ENCODE measurements around the gene PPP3CA.

PPP3CA gene

DNA sequence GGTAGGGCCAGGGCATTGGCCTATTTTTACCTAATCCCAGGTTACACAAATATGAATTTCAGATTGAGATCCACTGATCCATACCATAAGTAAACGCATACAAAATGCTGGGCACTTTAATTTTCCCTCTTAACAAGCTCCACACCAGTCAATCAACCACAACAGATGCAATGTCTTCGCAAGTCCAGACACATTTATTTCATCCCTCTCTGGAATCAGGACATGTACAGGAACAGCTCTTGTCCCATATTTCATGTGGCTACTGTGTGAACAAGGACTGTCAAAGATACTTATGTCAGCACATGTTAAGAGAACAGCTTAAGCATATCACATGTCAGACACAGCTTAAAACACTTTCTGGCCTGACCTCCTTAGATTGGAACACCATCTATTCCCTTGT, 145.9 kb downstream of the PPP3CA start:
- ChIA-PET CTCF (interaction anchor here (0.9 to 1.2 kb wide), 2 partner anchors 12 to 32 kb away, joined by 4 to 5 read pairs; no protein-coding TSS in a partner anchor), POLR2A (no interaction called here)
- H3K4me3 ChIP-seq (ENCODE audit: low read depth, low read length) = no peak overlapping the region

DNA sequence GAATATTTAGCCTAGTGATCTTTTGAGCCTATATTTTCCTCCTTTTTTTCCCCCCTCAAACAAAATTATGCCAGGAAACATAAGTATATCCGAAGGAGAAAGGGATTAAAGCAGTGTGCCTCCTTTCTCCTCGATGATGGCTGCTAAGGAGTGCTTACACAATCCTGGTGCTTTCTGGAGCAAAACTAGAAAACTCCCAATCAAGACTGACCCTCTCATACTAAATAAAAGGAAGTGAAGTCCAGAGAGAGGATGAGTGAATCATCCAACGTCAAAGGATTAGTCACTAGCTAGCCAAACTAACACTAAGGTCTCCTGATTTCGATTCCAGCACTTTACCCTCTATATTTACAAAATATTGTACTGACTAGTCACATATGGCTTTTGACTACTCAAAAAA, 146.8 kb downstream of the PPP3CA start:
- H3K4me3 ChIP-seq (ENCODE audit: low read depth, low read length) = no peak overlapping the region
- CTCF ChIA-PET = interaction anchor here (0.9 kb wide), 1 partner anchor 13 kb away, joined by 4 read pairs; no protein-coding TSS in a partner anchor
- TF ChIP-seq, protein P1, sequence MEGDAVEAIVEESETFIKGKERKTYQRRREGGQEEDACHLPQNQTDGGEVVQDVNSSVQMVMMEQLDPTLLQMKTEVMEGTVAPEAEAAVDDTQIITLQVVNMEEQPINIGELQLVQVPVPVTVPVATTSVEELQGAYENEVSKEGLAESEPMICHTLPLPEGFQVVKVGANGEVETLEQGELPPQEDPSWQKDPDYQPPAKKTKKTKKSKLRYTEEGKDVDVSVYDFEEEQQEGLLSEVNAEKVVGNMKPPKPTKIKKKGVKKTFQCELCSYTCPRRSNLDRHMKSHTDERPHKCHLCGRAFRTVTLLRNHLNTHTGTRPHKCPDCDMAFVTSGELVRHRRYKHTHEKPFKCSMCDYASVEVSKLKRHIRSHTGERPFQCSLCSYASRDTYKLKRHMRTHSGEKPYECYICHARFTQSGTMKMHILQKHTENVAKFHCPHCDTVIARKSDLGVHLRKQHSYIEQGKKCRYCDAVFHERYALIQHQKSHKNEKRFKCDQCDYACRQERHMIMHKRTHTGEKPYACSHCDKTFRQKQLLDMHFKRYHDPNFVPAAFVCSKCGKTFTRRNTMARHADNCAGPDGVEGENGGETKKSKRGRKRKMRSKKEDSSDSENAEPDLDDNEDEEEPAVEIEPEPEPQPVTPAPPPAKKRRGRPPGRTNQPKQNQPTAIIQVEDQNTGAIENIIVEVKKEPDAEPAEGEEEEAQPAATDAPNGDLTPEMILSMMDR (IDR thresholded peaks at IDR 0.05; ENCODE audit: insufficient read depth, low read length, missing control alignments) = no peak
- peak; percentile 83 for DNase-seq (ENCODE audit: low read depth, low spot score)
- POLR2A ChIA-PET = no interaction called here

More for the DNA sequence above, 145.9 kb downstream of the PPP3CA start:
- no peak for DNase-seq (ENCODE audit: low read depth, low spot score)
- TF ChIP-seq, protein P1 (IDR thresholded peaks at IDR 0.05; ENCODE audit: insufficient read depth, low read length, missing control alignments) = no peak

GRCh38 chr4:101199507-101200285, 147.6 kb downstream of the PPP3CA start:
- no peak for DNase-seq (ENCODE audit: low read depth, low spot score)
- H3K4me3 ChIP-seq (ENCODE audit: low read depth, low read length) = no peak overlapping the region
- CTCF ChIA-PET = no interaction called here
- POLR2A ChIA-PET = no interaction called here
- TF ChIP-seq, protein P1 (IDR thresholded peaks at IDR 0.05; ENCODE audit: insufficient read depth, low read length, missing control alignments) = no peak

- CTCF ChIA-PET = no interaction called here
- POLR2A ChIA-PET = no interaction called here
- DNase-seq (ENCODE audit: low read depth, low spot score) = no peak
Observed at GRCh38 chr4:101198682-101199339, 148.5 kb downstream of the PPP3CA start.

GRCh38 chr4:101197350-101197749, 150.0 kb downstream of the PPP3CA start:
- no peak for DNase-seq (ENCODE audit: low read depth, low spot score)
- CTCF ChIA-PET = interaction anchor here (0.8 to 1.0 kb wide), 2 partner anchors 10 to 22 kb away, joined by 3 read pairs; no protein-coding TSS in a partner anchor
- TF ChIP-seq, protein P1 (IDR thresholded peaks at IDR 0.05; ENCODE audit: insufficient read depth, low read length, missing control alignments) = no peak
- no peak overlapping the region for H3K4me3 ChIP-seq (ENCODE audit: low read depth, low read length)
- POLR2A ChIA-PET = no interaction called here

More at GRCh38 chr4:101198682-101199339, 148.5 kb downstream of the PPP3CA start:
- TF ChIP-seq, protein P1 (IDR thresholded peaks at IDR 0.05; ENCODE audit: insufficient read depth, low read length, missing control alignments) = no peak
- no peak overlapping the region for H3K4me3 ChIP-seq (ENCODE audit: low read depth, low read length)

- no peak overlapping the region for H3K4me3 ChIP-seq (ENCODE audit: low read depth, low read length)
- no peak for DNase-seq (ENCODE audit: low read depth, low spot score)
- POLR2A ChIA-PET = no interaction called here
- CTCF ChIA-PET = interaction anchor here (1.1 kb wide), 1 partner anchor 538 kb away, joined by 3 read pairs; no protein-coding TSS in a partner anchor
- TF ChIP-seq, protein P1 (IDR thresholded peaks at IDR 0.05; ENCODE audit: insufficient read depth, low read length, missing control alignments) = no peak
Observed at GRCh38 chr4:101192244-101192643, 155.1 kb downstream of the PPP3CA start.
